KMS-11 (cell line): ENCODE measurements around the gene PYDC2.

Experiments used
- H2AFZ ChIP-seq: fragments of 200-600 bp; sonication (generic); 2 replicates; pipeline ENCODE4 v1.6.1; 2016; ENCODE audit warnings: antibody characterized with exemption, mixed run types, low read depth
- H3K27ac ChIP-seq: fragments of 200-600 bp; sonication (generic); 2 replicates; pipeline ENCODE4 v1.6.1; 2016; ENCODE audit warnings: mild to moderate bottlenecking, mixed run types
- H3K27me3 ChIP-seq: fragments of 200-600 bp; sonication (generic); 2 replicates; pipeline ENCODE4 v1.6.1; 2017; ENCODE audit warnings: mild to moderate bottlenecking, low read depth, mixed run types, moderate library complexity; ENCODE audit not compliant: insufficient read depth
- H3K36me3 ChIP-seq: fragments of 200-600 bp; sonication (generic); 2 replicates; pipeline ENCODE4 v1.6.1; 2017; ENCODE audit warnings: mild to moderate bottlenecking, mixed run types; ENCODE audit not compliant: insufficient read depth
- H3K4me1 ChIP-seq: fragments of 200-600 bp; sonication (generic); 2 replicates; pipeline ENCODE4 v1.6.1; 2016; ENCODE audit warnings: mild to moderate bottlenecking, low read depth, mixed run types; ENCODE audit not compliant: poor library complexity, severe bottlenecking
- H3K4me2 ChIP-seq: fragments of 200-600 bp; sonication (generic); 2 replicates; pipeline ENCODE4 v1.7.0; 2016; ENCODE audit warnings: mild to moderate bottlenecking, mixed run types
- H3K4me3 ChIP-seq: fragments of 200-600 bp; sonication (generic); IDR thresholded peaks from 2 replicates; pipeline ENCODE4 v1.6.1; 2017; ENCODE audit warnings: low read depth, low read length, mixed read lengths; ENCODE audit not compliant: insufficient read depth
- H3K79me2 ChIP-seq: fragments of 200-600 bp; sonication (generic); 2 replicates; pipeline ENCODE4 v1.6.1; 2016; ENCODE audit warnings: low read depth, mixed run types; ENCODE audit not compliant: insufficient read depth
- H3K9ac ChIP-seq: fragments of 200-600 bp; sonication (generic); 2 replicates; pipeline ENCODE4 v1.6.1; 2016; ENCODE audit warnings: mild to moderate bottlenecking, mixed run types
- H4K20me1 ChIP-seq: fragments of 200-600 bp; sonication (generic); 2 replicates; pipeline ENCODE4 v1.6.1; 2016; ENCODE audit warnings: mild to moderate bottlenecking, mixed run types; ENCODE audit not compliant: insufficient read depth
- TF ChIP-seq, protein P1 (sequence below): fragments of 200-600 bp; sonication (generic); conservative IDR thresholded peaks from 2 replicates; pipeline ENCODE4 v1.6.1; 2017; ENCODE audit warnings: low read depth, mild to moderate bottlenecking, antibody characterized with exemption, low read length, moderate library complexity, mixed read lengths

The PYDC2 gene

DNA sequence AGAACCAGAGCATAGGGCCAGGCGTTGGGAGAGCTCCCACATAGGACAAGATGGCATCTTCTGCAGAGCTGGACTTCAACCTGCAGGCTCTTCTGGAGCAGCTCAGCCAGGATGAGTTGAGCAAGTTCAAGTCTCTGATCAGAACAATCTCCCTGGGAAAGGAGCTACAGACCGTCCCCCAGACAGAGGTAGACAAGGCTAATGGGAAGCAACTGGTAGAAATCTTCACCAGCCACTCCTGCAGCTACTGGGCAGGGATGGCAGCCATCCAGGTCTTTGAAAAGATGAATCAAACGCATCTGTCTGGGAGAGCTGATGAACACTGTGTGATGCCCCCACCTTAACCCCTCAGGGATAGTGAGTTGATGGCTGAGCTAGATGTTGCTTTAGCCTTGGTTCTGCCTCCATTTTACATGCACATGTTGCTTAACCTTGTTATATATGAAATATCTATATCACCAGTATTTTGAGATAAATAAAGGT lies at the start of gene PYDC2:
TSS of gene PYDC2 (plus strand) at position 51 of the 483 bp plus-strand sequence. CDS start at position 51, 0 bp downstream.
- TF ChIP-seq, protein P1, sequence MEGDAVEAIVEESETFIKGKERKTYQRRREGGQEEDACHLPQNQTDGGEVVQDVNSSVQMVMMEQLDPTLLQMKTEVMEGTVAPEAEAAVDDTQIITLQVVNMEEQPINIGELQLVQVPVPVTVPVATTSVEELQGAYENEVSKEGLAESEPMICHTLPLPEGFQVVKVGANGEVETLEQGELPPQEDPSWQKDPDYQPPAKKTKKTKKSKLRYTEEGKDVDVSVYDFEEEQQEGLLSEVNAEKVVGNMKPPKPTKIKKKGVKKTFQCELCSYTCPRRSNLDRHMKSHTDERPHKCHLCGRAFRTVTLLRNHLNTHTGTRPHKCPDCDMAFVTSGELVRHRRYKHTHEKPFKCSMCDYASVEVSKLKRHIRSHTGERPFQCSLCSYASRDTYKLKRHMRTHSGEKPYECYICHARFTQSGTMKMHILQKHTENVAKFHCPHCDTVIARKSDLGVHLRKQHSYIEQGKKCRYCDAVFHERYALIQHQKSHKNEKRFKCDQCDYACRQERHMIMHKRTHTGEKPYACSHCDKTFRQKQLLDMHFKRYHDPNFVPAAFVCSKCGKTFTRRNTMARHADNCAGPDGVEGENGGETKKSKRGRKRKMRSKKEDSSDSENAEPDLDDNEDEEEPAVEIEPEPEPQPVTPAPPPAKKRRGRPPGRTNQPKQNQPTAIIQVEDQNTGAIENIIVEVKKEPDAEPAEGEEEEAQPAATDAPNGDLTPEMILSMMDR, result no peak
- Histone ChIP-seq H3K9ac (no peak within 1 kb of the TSS), H2AFZ (no peak within 1 kb of the TSS), H4K20me1 (no peaks in the 10 kb centered on the region), H3K79me2 (no peaks in the 10 kb centered on the region), H3K4me2 (no peak within 1 kb of the TSS), H3K36me3 (no peaks in the 10 kb centered on the region), H3K27me3 (no peaks in the 10 kb centered on the region), H3K4me1 (no peaks in the 10 kb centered on the region), H3K27ac (no peak within 1 kb of the TSS), H3K4me3 (no peak within 1 kb of the TSS)

DNA sequence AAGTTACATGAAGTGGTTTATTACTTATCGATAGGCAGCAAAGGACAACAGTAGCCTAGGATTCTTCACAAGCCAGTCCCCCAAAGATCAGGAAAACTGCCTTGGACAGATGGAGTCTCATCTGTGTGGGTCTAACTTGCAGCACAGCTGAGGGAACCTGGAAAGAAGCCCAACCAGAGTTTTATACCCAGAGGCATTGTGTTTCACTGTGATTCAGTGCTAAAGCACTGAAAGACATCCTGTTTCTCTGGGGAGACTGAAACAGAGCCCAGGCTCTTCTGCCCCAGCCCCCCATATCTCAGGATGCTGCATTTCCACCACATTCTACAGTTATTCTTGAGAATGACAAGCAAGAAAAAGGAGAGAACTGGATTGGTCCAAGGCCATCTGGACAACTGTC lies 48.2 kb upstream of the PYDC2 start:
- Histone ChIP-seq H3K36me3 (no peaks in the 10 kb centered on the region), H3K4me2 (no peak overlapping the region), H3K27me3 (no peaks in the 10 kb centered on the region), H3K4me1 (no peaks in the 10 kb centered on the region), H3K4me3 (no peak overlapping the region), H4K20me1 (no peaks in the 10 kb centered on the region), H3K79me2 (no peaks in the 10 kb centered on the region), H3K9ac (no peak overlapping the region), H2AFZ (no peak overlapping the region), H3K27ac (no peak overlapping the region)
- TF ChIP-seq, protein P1, result no peak

DNA sequence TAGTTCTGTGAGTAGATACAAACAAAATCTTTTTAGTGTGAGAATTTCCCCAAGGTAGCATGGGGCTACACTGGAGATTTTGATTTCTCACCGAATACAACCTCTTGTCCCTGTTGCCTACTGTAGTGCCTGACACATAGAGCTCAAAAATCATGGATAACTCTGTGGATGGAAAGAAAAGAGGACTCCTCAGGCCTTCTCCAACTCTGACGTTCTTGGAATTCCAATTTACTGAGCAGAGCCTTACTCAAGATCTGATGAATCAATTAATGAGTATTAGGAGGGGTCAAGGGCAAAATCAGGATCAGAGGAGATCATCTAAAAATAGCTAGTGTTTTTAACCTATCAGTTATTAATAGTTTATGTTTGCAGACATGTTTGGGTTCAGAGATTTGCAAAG lies 46.7 kb upstream of the PYDC2 start:
- no peaks in the 10 kb centered on the region for H3K36me3 ChIP-seq
- H3K4me2 ChIP-seq, result no peak overlapping the region
- TF ChIP-seq, protein P1, result no peak
- no peak overlapping the region for H3K4me3 ChIP-seq
- no peak overlapping the region for H3K27ac ChIP-seq
- H3K79me2 ChIP-seq, result no peaks in the 10 kb centered on the region
- H3K4me1 ChIP-seq, result no peaks in the 10 kb centered on the region
- no peak overlapping the region for H2AFZ ChIP-seq
- H4K20me1 ChIP-seq, result no peaks in the 10 kb centered on the region
- H3K27me3 ChIP-seq, result no peaks in the 10 kb centered on the region
- H3K9ac ChIP-seq, result no peak overlapping the region

DNA sequence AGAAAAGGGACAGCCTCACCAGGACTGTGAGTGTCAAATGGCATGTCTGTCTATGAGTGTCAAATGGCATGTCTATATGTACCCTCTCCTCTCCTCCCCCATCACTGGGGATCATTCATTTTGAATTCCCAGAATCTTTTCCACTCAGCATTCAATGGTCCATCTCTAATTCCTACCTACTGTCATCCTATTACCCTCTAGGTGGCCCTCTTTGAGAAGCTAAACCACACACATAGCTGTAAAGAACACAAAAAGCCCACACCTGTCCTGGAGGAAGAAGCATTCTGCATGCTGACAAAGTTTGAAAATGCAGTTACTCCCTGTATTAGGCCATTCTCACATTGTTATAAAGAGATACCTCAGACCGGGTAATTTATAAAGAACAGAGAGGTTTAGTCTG lies 46.2 kb upstream of the PYDC2 start:
- Histone ChIP-seq H3K9ac (no peak overlapping the region), H3K4me2 (no peak overlapping the region), H3K27ac (no peak overlapping the region), H3K79me2 (no peaks in the 10 kb centered on the region), H3K4me1 (no peaks in the 10 kb centered on the region), H3K36me3 (no peaks in the 10 kb centered on the region), H2AFZ (no peak overlapping the region), H3K27me3 (no peaks in the 10 kb centered on the region), H3K4me3 (no peak overlapping the region), H4K20me1 (no peaks in the 10 kb centered on the region)
- TF ChIP-seq, protein P1, result no peak

DNA sequence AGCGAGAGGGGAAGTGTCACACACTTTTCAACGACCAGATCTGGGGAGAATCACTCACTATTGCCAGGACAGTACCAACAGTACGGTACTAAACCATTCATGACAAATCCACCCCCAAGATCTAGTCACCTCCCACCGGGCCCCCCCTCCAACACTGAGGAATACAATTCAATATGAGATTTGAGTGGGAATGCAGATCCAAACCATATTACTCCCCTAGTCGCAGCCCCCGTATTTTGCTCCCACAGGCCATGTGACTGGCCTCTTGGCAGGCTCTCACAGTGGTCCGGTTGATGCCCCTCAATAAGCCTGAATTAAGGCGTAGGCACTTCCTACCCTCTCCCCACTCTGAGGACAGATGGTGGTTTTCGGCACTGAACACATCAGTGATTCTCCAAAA lies 45.4 kb upstream of the PYDC2 start:
- Histone ChIP-seq H3K4me3 (no peak overlapping the region), H3K27me3 (no peaks in the 10 kb centered on the region), H3K4me1 (no peaks in the 10 kb centered on the region), H3K79me2 (no peaks in the 10 kb centered on the region), H3K9ac (no peak overlapping the region), H4K20me1 (no peaks in the 10 kb centered on the region), H2AFZ (no peak overlapping the region), H3K36me3 (no peaks in the 10 kb centered on the region), H3K27ac (no peak overlapping the region), H3K4me2 (no peak overlapping the region)
- TF ChIP-seq, protein P1, result no peak
